HFFc6 (cell line): ENCODE results near the gene SMOC2. TPM values are rescaled to one million over a fixed set of nuclear protein-coding genes. Genes with fewer than 3 reads are reported as not detected.

Source experiments
- DNase-seq: peaks from one replicate; pipeline ENCODE4 v3.0.0-alpha.2; 2018
- H3K27ac Mint-ChIP-seq: 2 replicates; pipeline ENCODE4 v1.8.0; 2020; ENCODE audit warnings: mild to moderate bottlenecking, mixed read lengths
- H3K27me3 Mint-ChIP-seq: 2 replicates; pipeline ENCODE4 v1.8.0; 2021; ENCODE audit warnings: mild to moderate bottlenecking, moderate library complexity, mixed read lengths; ENCODE audit not compliant: insufficient read depth
- H3K36me3 Mint-ChIP-seq: 2 replicates; pipeline ENCODE4 v1.8.0; 2021; ENCODE audit warnings: low read depth, mixed read lengths
- H3K4me1 Mint-ChIP-seq: 2 replicates; pipeline ENCODE4 v1.8.0; 2020; ENCODE audit warnings: low read depth, mixed read lengths
- H3K4me3 Mint-ChIP-seq: 2 replicates; pipeline ENCODE4 v1.8.0; 2020; ENCODE audit warnings: mild to moderate bottlenecking, moderate library complexity, mixed read lengths
- H3K9me3 Mint-ChIP-seq: 2 replicates; pipeline ENCODE4 v1.8.0; 2020; ENCODE audit warnings: mild to moderate bottlenecking, mixed read lengths
- CTCF ChIP-seq: fragments of 200-600 bp; sonication (generic); IDR thresholded peaks from 2 replicates; pipeline ENCODE4 v1.5.0; 2021; ENCODE audit warnings: antibody characterized with exemption, mild to moderate bottlenecking
- total RNA-seq, 6 experiments: library from RNA; stranded (reverse); fragmentation: NEBNext Ultra II Directional; extraction: Animal tissue kit (Norgen Biotek cat#: 25700); gene quantifications; 2 replicates in 1 of 6; 3 replicates in 5 of 6; pipeline ENCODE4 v1.2.3, GENCODE V29; 2021

Gene SMOC2
- total RNA-seq, 6 experiments from 2014 or later: not detected

DNA sequence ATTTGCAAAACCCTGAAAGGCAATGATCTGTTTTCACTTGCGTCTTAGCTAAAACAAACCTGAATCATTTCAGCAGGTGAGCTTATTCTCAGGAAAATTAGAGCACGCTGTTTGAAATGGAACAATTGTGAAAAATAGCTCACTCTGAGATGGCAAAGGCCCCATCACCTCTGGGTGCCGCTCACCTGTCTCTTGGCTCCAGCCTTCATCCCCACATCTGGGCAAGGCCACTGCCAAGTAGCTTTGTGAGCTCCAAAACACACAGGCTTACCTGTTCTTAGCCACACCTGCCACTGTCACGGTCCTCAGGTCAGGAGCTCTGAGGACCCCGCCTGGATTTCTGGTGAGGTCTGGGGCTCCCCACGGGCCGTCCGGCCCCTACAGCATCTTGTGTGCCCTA lies 66.7 kb downstream of the SMOC2 start:
- peaks cover 66% of the 10 kb centered on the region for H3K9me3 Mint-ChIP-seq
- no peak for DNase-seq
- no peak overlapping the region for H3K4me3 Mint-ChIP-seq
- H3K27me3 Mint-ChIP-seq: no peaks in the 10 kb centered on the region; the same call in none of the 2 replicates
- no peaks in the 10 kb centered on the region; the same call in 1 of the 2 replicates for H3K36me3 Mint-ChIP-seq
- no peak overlapping the region for H3K27ac Mint-ChIP-seq
- TF ChIP-seq CTCF: no peak
- no peaks in the 10 kb centered on the region for H3K4me1 Mint-ChIP-seq

GRCh38 chr6:168508903-168509302 lies 67.9 kb downstream of the SMOC2 start:
- peaks cover 58% of the 10 kb centered on the region for H3K9me3 Mint-ChIP-seq
- no peaks in the 10 kb centered on the region; the same call in 1 of the 2 replicates for H3K36me3 Mint-ChIP-seq
- H3K4me3 Mint-ChIP-seq: no peak overlapping the region
- no peak for TF ChIP-seq CTCF
- H3K27me3 Mint-ChIP-seq: no peaks in the 10 kb centered on the region; the same call in none of the 2 replicates
- no peak for DNase-seq
- H3K27ac Mint-ChIP-seq: no peak overlapping the region
- no peaks in the 10 kb centered on the region for H3K4me1 Mint-ChIP-seq

GRCh38 chr6:168513766-168514165 lies 72.8 kb downstream of the SMOC2 start:
- peaks cover 58% of the 10 kb centered on the region for H3K9me3 Mint-ChIP-seq
- H3K4me3 Mint-ChIP-seq: no peak overlapping the region
- peaks cover 4% of the 10 kb centered on the region for H3K27me3 Mint-ChIP-seq
- no peak overlapping the region for H3K27ac Mint-ChIP-seq
- no peaks in the 10 kb centered on the region for H3K4me1 Mint-ChIP-seq
- TF ChIP-seq CTCF: no peak
- no peaks in the 10 kb centered on the region for H3K36me3 Mint-ChIP-seq
- DNase-seq: no peak

GRCh38 chr6:168514216-168514615 lies 73.2 kb downstream of the SMOC2 start:
- Mint-ChIP-seq H3K4me3 (no peak overlapping the region), H3K9me3 (peaks cover 55% of the 10 kb centered on the region), H3K4me1 (no peaks in the 10 kb centered on the region), H3K36me3 (no peaks in the 10 kb centered on the region), H3K27me3 (peaks cover 4% of the 10 kb centered on the region), H3K27ac (no peak overlapping the region)
- DNase-seq: no peak
- TF ChIP-seq CTCF: no peak

GRCh38 chr6:168515376-168515775 lies 74.4 kb downstream of the SMOC2 start:
- peaks cover 4% of the 10 kb centered on the region for H3K27me3 Mint-ChIP-seq
- H3K4me3 Mint-ChIP-seq: no peak overlapping the region
- H3K36me3 Mint-ChIP-seq: peaks cover 3% of the 10 kb centered on the region; the same call in 1 of the 2 replicates

More at GRCh38 chr6:168515376-168515775, 74.4 kb downstream of the SMOC2 start:
- no peak for TF ChIP-seq CTCF
- peaks cover 50% of the 10 kb centered on the region for H3K9me3 Mint-ChIP-seq
- H3K4me1 Mint-ChIP-seq: no peaks in the 10 kb centered on the region
- no peak for DNase-seq
- H3K27ac Mint-ChIP-seq: no peak overlapping the region
